PC-9 (cell line): Measurements from ENCODE around the gene LONRF2.

ENCODE experiments used
- EZH2 ChIP-seq: fragments of 200-600 bp; sonication (generic); IDR thresholded peaks from 2 replicates; pipeline ENCODE4 v1.8.0; 2017; ENCODE audit warnings: antibody characterized with exemption, low read depth
- TF ChIP-seq, protein P1 (sequence below): fragments of 200-600 bp; sonication (generic); conservative IDR thresholded peaks from 2 replicates; pipeline ENCODE4 v1.6.1; 2017; ENCODE audit warnings: mixed run types, antibody characterized with exemption, mild to moderate bottlenecking, moderate library complexity

DNA sequence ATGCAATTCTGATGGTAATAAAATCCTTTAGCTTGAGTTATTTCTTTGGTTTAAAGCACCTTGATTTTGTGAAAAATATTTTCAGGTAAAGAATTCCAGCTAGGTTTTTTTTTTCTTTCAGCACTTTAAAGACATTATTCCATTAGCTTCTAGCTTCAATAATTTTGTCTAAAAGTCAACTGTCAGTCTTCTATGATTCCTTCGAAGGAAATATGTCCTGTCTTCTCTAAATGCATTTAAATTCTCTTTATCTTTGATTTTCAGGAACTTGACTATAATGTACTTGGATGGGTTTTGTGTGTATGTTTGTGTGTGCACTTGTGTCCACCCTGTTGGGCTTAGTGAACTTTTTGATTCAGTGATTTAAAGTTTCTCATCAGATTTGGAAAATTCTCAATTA is 4.7 kb downstream of the LONRF2 start:
- TF ChIP-seq, protein P1, sequence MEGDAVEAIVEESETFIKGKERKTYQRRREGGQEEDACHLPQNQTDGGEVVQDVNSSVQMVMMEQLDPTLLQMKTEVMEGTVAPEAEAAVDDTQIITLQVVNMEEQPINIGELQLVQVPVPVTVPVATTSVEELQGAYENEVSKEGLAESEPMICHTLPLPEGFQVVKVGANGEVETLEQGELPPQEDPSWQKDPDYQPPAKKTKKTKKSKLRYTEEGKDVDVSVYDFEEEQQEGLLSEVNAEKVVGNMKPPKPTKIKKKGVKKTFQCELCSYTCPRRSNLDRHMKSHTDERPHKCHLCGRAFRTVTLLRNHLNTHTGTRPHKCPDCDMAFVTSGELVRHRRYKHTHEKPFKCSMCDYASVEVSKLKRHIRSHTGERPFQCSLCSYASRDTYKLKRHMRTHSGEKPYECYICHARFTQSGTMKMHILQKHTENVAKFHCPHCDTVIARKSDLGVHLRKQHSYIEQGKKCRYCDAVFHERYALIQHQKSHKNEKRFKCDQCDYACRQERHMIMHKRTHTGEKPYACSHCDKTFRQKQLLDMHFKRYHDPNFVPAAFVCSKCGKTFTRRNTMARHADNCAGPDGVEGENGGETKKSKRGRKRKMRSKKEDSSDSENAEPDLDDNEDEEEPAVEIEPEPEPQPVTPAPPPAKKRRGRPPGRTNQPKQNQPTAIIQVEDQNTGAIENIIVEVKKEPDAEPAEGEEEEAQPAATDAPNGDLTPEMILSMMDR, result no peak
- TF ChIP-seq EZH2, result no peak
